Measurements from ENCODE around the gene VMP1.
A peak's percentile ranks its signal among the peaks of the same experiment; 100 is the strongest.

Gene VMP1

GRCh38 chr17:59707149-59707970 lies at the start of gene VMP1, which contains the start of gene PTRH2:
TSS of gene VMP1 (plus strand) at chr17:59707654. CDS start at chr17:59731447, 23,793 bp downstream.
TSS of gene PTRH2 (minus strand) at chr17:59707430. CDS start at chr17:59697978, 9,452 bp downstream.
- DNase-seq = peak; percentile 97

- DNase-seq = peak; percentile 88
Observed at GRCh38 chr17:59666235-59666634, 41.2 kb upstream of the VMP1 start.

- DNase-seq = no peak
Observed at GRCh38 chr17:59668816-59669215, 38.6 kb upstream of the VMP1 start.

- no peak for DNase-seq
Observed at GRCh38 chr17:59669411-59669810, 38.0 kb upstream of the VMP1 start.

GRCh38 chr17:59669944-59670343 lies 37.5 kb upstream of the VMP1 start:
- DNase-seq = no peak

- DNase-seq = no peak
Observed at GRCh38 chr17:59671386-59671785, 36.1 kb upstream of the VMP1 start.

- DNase-seq = no peak
Observed at GRCh38 chr17:59675231-59675630, 32.2 kb upstream of the VMP1 start.

- no peak for DNase-seq
Observed at GRCh38 chr17:59676716-59677115, 30.7 kb upstream of the VMP1 start.

- DNase-seq = no peak
Observed at GRCh38 chr17:59678918-59679317, 28.5 kb upstream of the VMP1 start.

GRCh38 chr17:59680314-59680713 lies 27.1 kb upstream of the VMP1 start:
- no peak for DNase-seq

GRCh38 chr17:59683283-59683682 lies 24.2 kb upstream of the VMP1 start:
- DNase-seq = no peak

GRCh38 chr17:59684967-59685366 lies 22.5 kb upstream of the VMP1 start:
- DNase-seq = no peak

GRCh38 chr17:59688008-59688407 lies 19.4 kb upstream of the VMP1 start:
- no peak for DNase-seq

GRCh38 chr17:59688496-59688895 lies 19.0 kb upstream of the VMP1 start:
- DNase-seq = no peak

- DNase-seq = no peak
Observed at GRCh38 chr17:59693582-59693981, 13.9 kb upstream of the VMP1 start.

GRCh38 chr17:59694344-59694743 lies 13.1 kb upstream of the VMP1 start:
- no peak for DNase-seq

GRCh38 chr17:59695945-59696681 lies 11.3 kb upstream of the VMP1 start:
- DNase-seq = no peak

- no peak for DNase-seq
Observed at GRCh38 chr17:59696682-59697277, 10.7 kb upstream of the VMP1 start.

- no peak for DNase-seq
Observed at GRCh38 chr17:59698143-59698542, 9.3 kb upstream of the VMP1 start.

GRCh38 chr17:59699218-59699617 lies 8.2 kb upstream of the VMP1 start:
- DNase-seq = no peak

- no peak for DNase-seq
Observed at GRCh38 chr17:59699786-59700185, 7.7 kb upstream of the VMP1 start.

GRCh38 chr17:59702304-59702703 lies 5.2 kb upstream of the VMP1 start:
- no peak for DNase-seq

GRCh38 chr17:59707971-59708430 lies 547 bp downstream of the VMP1 start:
- DNase-seq = no peak

GRCh38 chr17:59711936-59712335 lies 4.5 kb downstream of the VMP1 start:
- no peak for DNase-seq
